OCI-LY3 (cell line): ENCODE measurements around the gene RAB3GAP1.

Source experiments
- H2AFZ ChIP-seq: fragments of 200-600, 300-600 bp; shearing (Covaris generic); 2 replicates; pipeline ENCODE4 v1.6.0; 2014; ENCODE audit warnings: antibody characterized with exemption, low read depth, low read length
- H3K27ac ChIP-seq: fragments of 200-600, 300-600 bp; sonication (generic); 2 replicates; pipeline ENCODE4 v1.5.1; 2014; ENCODE audit warnings: mild to moderate bottlenecking, low read length, moderate library complexity, mixed read lengths
- H3K27me3 ChIP-seq: fragments of 200-600, 300-600 bp; sonication (generic); 2 replicates; pipeline ENCODE4 v1.6.1; 2014; ENCODE audit warnings: low read depth, low read length, mixed read lengths
- H3K36me3 ChIP-seq: fragments of 200-600, 300-600 bp; sonication (generic); replicated peaks from 2 replicates; pipeline ENCODE3; 2014; ENCODE audit warnings: low read depth, low read length, mixed read lengths
- H3K4me1 ChIP-seq: fragments of 300-600, 200-600 bp; sonication (generic); 2 replicates; pipeline ENCODE4 v1.6.1; 2014; ENCODE audit warnings: low read length, mixed read lengths
- H3K4me2 ChIP-seq: fragments of 200-600, 300-600 bp; sonication (generic); 2 replicates; pipeline ENCODE4 v1.6.1; 2014; ENCODE audit warnings: low read length, mixed read lengths
- H3K4me3 ChIP-seq: fragments of 300-600, 200-600 bp; sonication (generic); 2 replicates; pipeline ENCODE4 v1.5.1; 2014; ENCODE audit warnings: antibody characterized with exemption, mild to moderate bottlenecking, low read length, moderate library complexity
- H3K79me2 ChIP-seq: fragments of 300-600, 200-600 bp; shearing (Covaris generic); 2 replicates; pipeline ENCODE4 v1.6.1; 2014; ENCODE audit warnings: mild to moderate bottlenecking, low read length, mixed read lengths
- H3K9ac ChIP-seq: fragments of 300-600, 200-600 bp; shearing (Covaris generic); 2 replicates; pipeline ENCODE4 v1.6.0; 2014; ENCODE audit warnings: mild to moderate bottlenecking, low read length, moderate library complexity
- H3K9me3 ChIP-seq: fragments of 200-600, 300-600 bp; shearing (Covaris generic); 2 replicates; pipeline ENCODE4 v1.6.1; 2014; ENCODE audit warnings: low read length, mixed read lengths; ENCODE audit not compliant: insufficient read depth
- H4K20me1 ChIP-seq: fragments of 200-600, 300-600 bp; sonication (generic); 2 replicates; pipeline ENCODE4 v1.6.1; 2016; ENCODE audit warnings: low read length, mixed read lengths; ENCODE audit not compliant: insufficient read depth
- CTCF ChIP-seq: fragments of 200-600, 300-600 bp; sonication (generic); IDR thresholded peaks from 2 replicates; pipeline ENCODE4 v1.5.1; 2014; ENCODE audit warnings: antibody characterized with exemption, low read length, low read depth
- EZH2phosphoT487 ChIP-seq: fragments of 200-600 bp; shearing (Covaris generic); IDR thresholded peaks from 2 replicates; pipeline ENCODE4 v1.6.1; 2018; ENCODE audit warnings: antibody characterized with exemption, mixed run types, low read depth

The RAB3GAP1 gene

GRCh38 chr2:135005753-135006152, 46.3 kb upstream of the RAB3GAP1 start:
- TF ChIP-seq EZH2phosphoT487 (no peak), CTCF (no peak)
- Histone ChIP-seq H3K4me3 (no peak overlapping the region), H3K9ac (no peak overlapping the region)

GRCh38 chr2:135009339-135009738, 42.8 kb upstream of the RAB3GAP1 start:
- Histone ChIP-seq H2AFZ (no peak overlapping the region), H3K9ac (no peak overlapping the region), H3K4me1 (peaks cover 15% of the 10 kb centered on the region), H4K20me1 (no peaks in the 10 kb centered on the region), H3K79me2 (no peaks in the 10 kb centered on the region), H3K27me3 (peaks cover 16% of the 10 kb centered on the region; the same call in 1 of the 2 replicates), H3K36me3 (no peaks in the 10 kb centered on the region), H3K4me2 (no peak overlapping the region), H3K27ac (no peak overlapping the region), H3K4me3 (no peak overlapping the region), H3K9me3 (no peaks in the 10 kb centered on the region)
- TF ChIP-seq EZH2phosphoT487 (no peak), CTCF (no peak)

More at GRCh38 chr2:135005753-135006152, 46.3 kb upstream of the RAB3GAP1 start:
- Histone ChIP-seq H3K4me1 (peaks cover 19% of the 10 kb centered on the region), H3K27ac (no peak overlapping the region), H4K20me1 (no peaks in the 10 kb centered on the region), H3K4me2 (no peak overlapping the region), H3K36me3 (no peaks in the 10 kb centered on the region), H3K79me2 (no peaks in the 10 kb centered on the region), H3K27me3 (peaks cover 16% of the 10 kb centered on the region; the same call in 1 of the 2 replicates), H3K9me3 (no peaks in the 10 kb centered on the region), H2AFZ (no peak overlapping the region)

GRCh38 chr2:135010200-135010942, 41.7 kb upstream of the RAB3GAP1 start:
- no peaks in the 10 kb centered on the region for H3K9me3 ChIP-seq
- H2AFZ ChIP-seq: peak overlapping the region; percentile 50
- peak overlapping the region; percentile 63 for H3K4me2 ChIP-seq
- H3K36me3 ChIP-seq: no peaks in the 10 kb centered on the region
- no peak overlapping the region for H3K9ac ChIP-seq
- peaks cover 11% of the 10 kb centered on the region for H3K4me1 ChIP-seq
- no peak overlapping the region for H3K27ac ChIP-seq
- peaks cover 14% of the 10 kb centered on the region; the same call in 1 of the 2 replicates for H3K27me3 ChIP-seq
- H3K4me3 ChIP-seq: peak overlapping the region; percentile 42
- no peaks in the 10 kb centered on the region for H4K20me1 ChIP-seq
- no peaks in the 10 kb centered on the region for H3K79me2 ChIP-seq
- TF ChIP-seq CTCF (no peak), EZH2phosphoT487 (no peak)

GRCh38 chr2:135011633-135012032, 40.5 kb upstream of the RAB3GAP1 start:
- Histone ChIP-seq H3K79me2 (no peaks in the 10 kb centered on the region), H3K36me3 (no peaks in the 10 kb centered on the region), H3K4me2 (no peak overlapping the region), H3K27ac (no peak overlapping the region), H3K9me3 (no peaks in the 10 kb centered on the region), H3K27me3 (peaks cover 5% of the 10 kb centered on the region; the same call in 1 of the 2 replicates), H3K4me1 (peaks cover 11% of the 10 kb centered on the region), H4K20me1 (no peaks in the 10 kb centered on the region), H3K4me3 (no peak overlapping the region), H2AFZ (no peak overlapping the region), H3K9ac (no peak overlapping the region)
- no peak for TF ChIP-seq EZH2phosphoT487
- no peak for TF ChIP-seq CTCF
